GM23338 (cell line): Measurements from ENCODE around the gene FBXO30. TPM values are rescaled to one million over a fixed set of nuclear protein-coding genes. Genes with fewer than 3 reads are reported as not detected.

Experiments
- ATAC-seq: fragments of 200-7000 bp; cut with Tn5 transposase; 3 replicates; pipeline ENCODE4 v1.9.1; 2020
- DNase-seq: peaks from one replicate; pipeline ENCODE4 v3.0.0-alpha.2; 2015; ENCODE audit warnings: low spot score
- H2AFZ ChIP-seq: fragments of 200-600 bp; sonication (generic); 2 replicates; pipeline ENCODE4 v1.8.0; 2016; ENCODE audit warnings: antibody characterized with exemption, mild to moderate bottlenecking, moderate library complexity
- H3F3A ChIP-seq: fragments of 200-600 bp; sonication (generic); replicated peaks from 2 replicates; pipeline ENCODE4 v1.8.0; 2017; ENCODE audit warnings: antibody characterized with exemption, mixed run types, low read depth
- H3K27ac ChIP-seq: fragments of 200-600 bp; sonication (generic); 2 replicates; pipeline ENCODE4 v1.6.1; 2016; ENCODE audit warnings: low read depth
- H3K27me3 ChIP-seq: fragments of 200-600 bp; sonication (generic); 2 replicates; pipeline ENCODE4 v1.8.0; 2016; ENCODE audit warnings: mild to moderate bottlenecking, mixed run types, moderate library complexity; ENCODE audit not compliant: insufficient read depth
- H3K36me3 ChIP-seq: fragments of 200-600 bp; sonication (generic); 2 replicates; pipeline ENCODE4 v1.8.0; 2016; ENCODE audit warnings: mild to moderate bottlenecking; ENCODE audit not compliant: insufficient read depth
- H3K4me1 ChIP-seq: fragments of 200-600 bp; sonication (generic); 2 replicates; pipeline ENCODE4 v1.8.0; 2016; ENCODE audit warnings: mild to moderate bottlenecking, moderate library complexity; ENCODE audit not compliant: insufficient read depth
- H3K4me2 ChIP-seq: fragments of 200-600 bp; sonication (generic); 2 replicates; pipeline ENCODE4 v1.7.1; 2017; ENCODE audit warnings: mixed run types
- H3K4me3 ChIP-seq: fragments of 200-600 bp; sonication (generic); 2 replicates; pipeline ENCODE4 v1.6.1; 2016; ENCODE audit warnings: mixed run types
- H3K79me2 ChIP-seq: fragments of 200-600 bp; sonication (generic); replicated peaks from 2 replicates; pipeline ENCODE4 v1.8.0; 2017; ENCODE audit warnings: mild to moderate bottlenecking; ENCODE audit not compliant: insufficient read depth
- H3K9me2 ChIP-seq: fragments of 200-600 bp; sonication (generic); 2 replicates; pipeline ENCODE4 v1.8.0; 2017; ENCODE audit not compliant: insufficient read depth
- H4K20me1 ChIP-seq: fragments of 200-600 bp; sonication (generic); replicated peaks from 2 replicates; pipeline ENCODE4 v1.8.0; 2017; ENCODE audit warnings: mild to moderate bottlenecking; ENCODE audit not compliant: insufficient read depth
- H3K27ac Mint-ChIP-seq: 2 replicates; pipeline ENCODE4 v1.8.0; 2020; ENCODE audit warnings: inconsistent platforms, mild to moderate bottlenecking, moderate library complexity, mixed read lengths
- H3K27me3 Mint-ChIP-seq: 3 replicates; pipeline ENCODE4 v1.8.0; 2022; ENCODE audit warnings: low read depth, mild to moderate bottlenecking, moderate library complexity, mixed read lengths, inconsistent platforms; ENCODE audit not compliant: insufficient read depth, poor library complexity
- H3K36me3 Mint-ChIP-seq: 3 replicates; pipeline ENCODE4 v1.8.0; 2021; ENCODE audit warnings: low read depth, mild to moderate bottlenecking, inconsistent platforms, moderate library complexity, mixed read lengths
- H3K4me1 Mint-ChIP-seq: 3 replicates; pipeline ENCODE4 v1.8.0; 2020; ENCODE audit warnings: mild to moderate bottlenecking, inconsistent platforms, mixed read lengths
- H3K4me3 Mint-ChIP-seq: 3 replicates; pipeline ENCODE4 v1.8.0; 2021; ENCODE audit warnings: moderate library complexity, mild to moderate bottlenecking, inconsistent platforms, mixed read lengths
- H3K9me3 Mint-ChIP-seq: 3 replicates; pipeline ENCODE4 v1.8.0; 2020; ENCODE audit warnings: moderate library complexity, mild to moderate bottlenecking, inconsistent platforms, mixed read lengths
- EZH2phosphoT487 ChIP-seq: fragments of 200-600 bp; sonication (generic); IDR thresholded peaks from one replicate; pipeline ENCODE4 v1.8.1; 2018; ENCODE audit warnings: antibody characterized with exemption; ENCODE audit not compliant: unreplicated experiment
- polyA plus RNA-seq: library from polyadenylated mRNA; unstranded; fragments of >200 nt; fragmentation: Nextera tagmentation; extraction: Ambion mirVana; gene quantifications from 2 replicates; pipeline ENCODE4 v1.2.1, GENCODE V29; 2016
- total RNA-seq: library from RNA; depleted of rRNA; stranded (reverse); fragments of >200 nt; shearing (Covaris generic); gene quantifications from 2 replicates; pipeline ENCODE4 v1.2.3, GENCODE V29; 2014
- TF ChIP-seq, protein P1 (sequence below): fragments of 250-450 bp; sonication (Bioruptor Pico); IDR thresholded peaks from 2 replicates; pipeline ENCODE4 v1.5.0; 2020; ENCODE audit warnings: mild to moderate bottlenecking, moderate library complexity

Gene FBXO30
- total and polyA plus RNA-seq, 2 experiments from 2014 or later, result 6.5 to 21.3 TPM

DNA sequence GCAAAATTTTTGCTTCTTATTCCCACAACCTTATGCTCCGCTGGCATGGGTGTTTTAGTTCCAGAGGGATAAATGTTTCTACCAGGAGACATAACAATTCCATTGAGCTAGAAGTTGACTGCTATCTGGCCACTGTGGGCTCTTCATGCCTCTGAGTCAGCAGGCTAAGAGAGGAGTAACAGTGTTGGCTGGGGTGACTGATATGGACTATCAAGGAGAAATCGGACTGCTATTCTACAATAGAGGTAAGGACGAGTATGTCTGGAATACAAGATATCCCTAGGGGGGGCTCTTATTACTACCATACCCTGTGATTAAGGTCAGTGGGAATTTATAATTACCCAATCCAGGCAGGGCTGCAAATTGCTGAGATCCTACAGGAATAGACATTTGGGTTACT, 26.9 kb downstream of the FBXO30 start:
- peaks cover 7% of the 10 kb centered on the region; the same call in 1 of the 2 replicates for H3K79me2 ChIP-seq
- no peak overlapping the region for H2AFZ ChIP-seq
- no peak overlapping the region for H3K27ac ChIP-seq
- H3K27me3 ChIP-seq, result no peaks in the 10 kb centered on the region
- DNase-seq (no peak), ATAC-seq (no peak)
- H3K4me3 ChIP-seq, result no peak overlapping the region
- Mint-ChIP-seq H3K36me3 (peaks cover 53% of the 10 kb centered on the region), H3K4me3 (no peak overlapping the region), H3K4me1 (no peaks in the 10 kb centered on the region), H3K27me3 (no peaks in the 10 kb centered on the region), H3K27ac (no peak overlapping the region), H3K9me3 (peaks cover 31% of the 10 kb centered on the region)
- H3F3A ChIP-seq, result no peaks in the 10 kb centered on the region
- no peaks in the 10 kb centered on the region; the same call in 1 of the 2 replicates for H3K36me3 ChIP-seq
- peaks cover 7% of the 10 kb centered on the region for H3K9me2 ChIP-seq
- no peaks in the 10 kb centered on the region; the same call in 1 of the 2 replicates for H4K20me1 ChIP-seq
- H3K4me1 ChIP-seq, result no peaks in the 10 kb centered on the region
- TF ChIP-seq, protein P1, sequence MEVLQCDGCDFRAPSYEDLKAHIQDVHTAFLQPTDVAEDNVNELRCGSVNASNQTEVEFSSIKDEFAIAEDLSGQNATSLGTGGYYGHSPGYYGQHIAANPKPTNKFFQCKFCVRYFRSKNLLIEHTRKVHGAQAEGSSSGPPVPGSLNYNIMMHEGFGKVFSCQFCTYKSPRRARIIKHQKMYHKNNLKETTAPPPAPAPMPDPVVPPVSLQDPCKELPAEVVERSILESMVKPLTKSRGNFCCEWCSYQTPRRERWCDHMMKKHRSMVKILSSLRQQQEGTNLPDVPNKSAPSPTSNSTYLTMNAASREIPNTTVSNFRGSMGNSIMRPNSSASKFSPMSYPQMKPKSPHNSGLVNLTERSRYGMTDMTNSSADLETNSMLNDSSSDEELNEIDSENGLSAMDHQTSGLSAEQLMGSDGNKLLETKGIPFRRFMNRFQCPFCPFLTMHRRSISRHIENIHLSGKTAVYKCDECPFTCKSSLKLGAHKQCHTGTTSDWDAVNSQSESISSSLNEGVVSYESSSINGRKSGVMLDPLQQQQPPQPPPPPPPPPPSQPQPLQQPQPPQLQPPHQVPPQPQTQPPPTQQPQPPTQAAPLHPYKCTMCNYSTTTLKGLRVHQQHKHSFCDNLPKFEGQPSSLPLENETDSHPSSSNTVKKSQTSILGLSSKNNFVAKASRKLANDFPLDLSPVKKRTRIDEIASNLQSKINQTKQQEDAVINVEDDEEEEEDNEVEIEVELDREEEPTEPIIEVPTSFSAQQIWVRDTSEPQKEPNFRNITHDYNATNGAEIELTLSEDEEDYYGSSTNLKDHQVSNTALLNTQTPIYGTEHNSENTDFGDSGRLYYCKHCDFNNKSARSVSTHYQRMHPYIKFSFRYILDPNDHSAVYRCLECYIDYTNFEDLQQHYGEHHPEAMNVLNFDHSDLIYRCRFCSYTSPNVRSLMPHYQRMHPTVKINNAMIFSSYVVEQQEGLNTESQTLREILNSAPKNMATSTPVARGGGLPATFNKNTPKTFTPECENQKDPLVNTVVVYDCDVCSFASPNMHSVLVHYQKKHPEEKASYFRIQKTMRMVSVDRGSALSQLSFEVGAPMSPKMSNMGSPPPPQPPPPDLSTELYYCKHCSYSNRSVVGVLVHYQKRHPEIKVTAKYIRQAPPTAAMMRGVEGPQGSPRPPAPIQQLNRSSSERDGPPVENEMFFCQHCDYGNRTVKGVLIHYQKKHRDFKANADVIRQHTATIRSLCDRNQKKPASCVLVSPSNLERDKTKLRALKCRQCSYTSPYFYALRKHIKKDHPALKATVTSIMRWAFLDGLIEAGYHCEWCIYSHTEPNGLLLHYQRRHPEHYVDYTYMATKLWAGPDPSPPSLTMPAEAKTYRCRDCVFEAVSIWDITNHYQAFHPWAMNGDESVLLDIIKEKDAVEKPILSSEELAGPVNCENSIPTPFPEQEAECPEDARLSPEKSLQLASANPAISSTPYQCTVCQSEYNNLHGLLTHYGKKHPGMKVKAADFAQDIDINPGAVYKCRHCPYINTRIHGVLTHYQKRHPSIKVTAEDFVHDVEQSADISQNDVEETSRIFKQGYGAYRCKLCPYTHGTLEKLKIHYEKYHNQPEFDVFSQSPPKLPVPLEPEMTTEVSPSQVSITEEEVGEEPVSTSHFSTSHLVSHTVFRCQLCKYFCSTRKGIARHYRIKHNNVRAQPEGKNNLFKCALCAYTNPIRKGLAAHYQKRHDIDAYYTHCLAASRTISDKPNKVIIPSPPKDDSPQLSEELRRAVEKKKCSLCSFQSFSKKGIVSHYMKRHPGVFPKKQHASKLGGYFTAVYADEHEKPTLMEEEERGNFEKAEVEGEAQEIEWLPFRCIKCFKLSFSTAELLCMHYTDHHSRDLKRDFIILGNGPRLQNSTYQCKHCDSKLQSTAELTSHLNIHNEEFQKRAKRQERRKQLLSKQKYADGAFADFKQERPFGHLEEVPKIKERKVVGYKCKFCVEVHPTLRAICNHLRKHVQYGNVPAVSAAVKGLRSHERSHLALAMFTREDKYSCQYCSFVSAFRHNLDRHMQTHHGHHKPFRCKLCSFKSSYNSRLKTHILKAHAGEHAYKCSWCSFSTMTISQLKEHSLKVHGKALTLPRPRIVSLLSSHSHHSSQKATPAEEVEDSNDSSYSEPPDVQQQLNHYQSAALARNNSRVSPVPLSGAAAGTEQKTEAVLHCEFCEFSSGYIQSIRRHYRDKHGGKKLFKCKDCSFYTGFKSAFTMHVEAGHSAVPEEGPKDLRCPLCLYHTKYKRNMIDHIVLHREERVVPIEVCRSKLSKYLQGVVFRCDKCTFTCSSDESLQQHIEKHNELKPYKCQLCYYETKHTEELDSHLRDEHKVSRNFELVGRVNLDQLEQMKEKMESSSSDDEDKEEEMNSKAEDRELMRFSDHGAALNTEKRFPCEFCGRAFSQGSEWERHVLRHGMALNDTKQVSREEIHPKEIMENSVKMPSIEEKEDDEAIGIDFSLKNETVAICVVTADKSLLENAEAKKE (CRISPR knock-in tag), result no peak
- H3K4me2 ChIP-seq, result no peak overlapping the region

DNA sequence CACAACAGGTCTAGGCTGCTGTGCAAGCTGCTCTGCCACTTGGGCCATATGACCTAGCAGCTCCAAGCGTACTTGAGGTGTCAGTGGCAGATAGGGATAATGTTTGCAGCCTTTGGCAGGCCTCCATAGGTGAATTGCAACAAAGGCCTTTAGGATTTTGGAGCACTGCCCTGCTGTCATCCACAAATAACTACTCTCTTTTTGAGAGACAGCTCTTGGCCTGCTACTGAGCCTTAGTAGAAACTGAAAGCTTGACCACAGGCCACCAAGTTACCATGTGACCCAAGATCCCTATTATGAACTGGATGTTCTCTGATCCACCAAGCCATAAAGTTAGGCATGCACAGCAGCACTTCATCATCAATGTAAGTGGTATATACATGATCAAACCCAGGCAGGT, 29.9 kb downstream of the FBXO30 start:
- H3K36me3 Mint-ChIP-seq, result peaks cover 23% of the 10 kb centered on the region
- Histone ChIP-seq H3K79me2 (no peaks in the 10 kb centered on the region), H3K36me3 (no peaks in the 10 kb centered on the region)

More for the DNA sequence above, 29.9 kb downstream of the FBXO30 start:
- peaks cover 7% of the 10 kb centered on the region; the same call in 1 of the 2 replicates for H3K9me2 ChIP-seq
- H3K4me3 ChIP-seq, result no peak overlapping the region
- Mint-ChIP-seq H3K27me3 (no peaks in the 10 kb centered on the region), H3K4me1 (no peaks in the 10 kb centered on the region), H3K27ac (no peak overlapping the region), H3K4me3 (no peak overlapping the region), H3K9me3 (peaks cover 5% of the 10 kb centered on the region)
- H3F3A ChIP-seq, result no peaks in the 10 kb centered on the region
- H3K4me1 ChIP-seq, result no peaks in the 10 kb centered on the region
- no peaks in the 10 kb centered on the region for H3K27me3 ChIP-seq
- no peaks in the 10 kb centered on the region; the same call in 1 of the 2 replicates for H4K20me1 ChIP-seq
- no peak for TF ChIP-seq EZH2phosphoT487
- DNase-seq (no peak), ATAC-seq (no peak)
- H3K27ac ChIP-seq, result no peak overlapping the region
- H2AFZ ChIP-seq, result no peak overlapping the region
- H3K4me2 ChIP-seq, result no peak overlapping the region
